GM12872 (cell line): ENCODE results near the gene MBP.

Source experiments
- TF ChIP-seq, protein P1 (sequence below): IDR thresholded peaks from 3 replicates; pipeline ENCODE4 v1.5.1; 2011; ENCODE audit warnings: low read depth, mild to moderate bottlenecking, low read length, moderate library complexity; ENCODE audit not compliant: insufficient read depth

The MBP gene

DNA sequence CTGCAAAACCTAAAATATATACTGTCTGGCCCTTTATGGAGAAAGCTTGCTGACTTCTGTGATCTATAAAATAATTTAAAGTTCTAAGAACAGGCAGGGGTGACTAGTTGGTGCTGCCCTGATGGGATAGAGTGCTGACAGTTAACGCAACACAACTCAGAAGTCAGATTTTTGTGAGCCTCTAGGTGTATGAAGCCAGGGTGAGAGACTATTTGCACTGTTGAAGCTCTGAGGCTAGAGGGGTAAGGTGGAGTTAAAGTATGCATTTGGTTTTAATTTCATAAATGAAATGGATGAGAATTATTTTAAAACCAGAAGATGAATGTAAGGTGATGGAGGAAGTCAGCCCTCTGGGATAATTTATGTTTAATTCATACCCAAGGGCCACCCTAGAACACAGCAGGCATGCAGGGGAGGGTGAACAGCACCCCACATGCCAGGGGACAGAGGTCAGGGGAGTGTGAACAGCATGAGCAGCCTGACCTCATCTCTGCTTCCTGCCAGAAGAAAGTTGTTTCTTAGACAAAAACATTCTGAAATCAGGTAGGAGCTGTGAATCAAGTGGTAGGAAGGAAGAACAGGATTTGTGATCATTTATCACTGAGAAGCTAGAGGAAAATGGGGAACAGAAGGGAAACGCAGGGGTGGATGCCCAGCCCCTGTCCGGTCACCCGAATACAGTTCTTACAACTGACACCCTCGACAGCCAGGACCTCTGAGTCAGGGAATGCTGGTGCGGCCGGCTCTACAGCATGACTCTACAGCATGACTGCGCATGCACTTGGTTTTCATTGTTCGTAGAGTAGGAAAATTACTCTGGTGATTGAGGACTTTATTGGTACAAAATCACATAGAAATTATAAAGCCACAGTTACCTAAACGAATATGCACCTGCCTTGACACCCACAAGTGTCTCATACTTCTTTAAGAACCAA is 93.1 kb downstream of the MBP start:
- TF ChIP-seq, protein P1, sequence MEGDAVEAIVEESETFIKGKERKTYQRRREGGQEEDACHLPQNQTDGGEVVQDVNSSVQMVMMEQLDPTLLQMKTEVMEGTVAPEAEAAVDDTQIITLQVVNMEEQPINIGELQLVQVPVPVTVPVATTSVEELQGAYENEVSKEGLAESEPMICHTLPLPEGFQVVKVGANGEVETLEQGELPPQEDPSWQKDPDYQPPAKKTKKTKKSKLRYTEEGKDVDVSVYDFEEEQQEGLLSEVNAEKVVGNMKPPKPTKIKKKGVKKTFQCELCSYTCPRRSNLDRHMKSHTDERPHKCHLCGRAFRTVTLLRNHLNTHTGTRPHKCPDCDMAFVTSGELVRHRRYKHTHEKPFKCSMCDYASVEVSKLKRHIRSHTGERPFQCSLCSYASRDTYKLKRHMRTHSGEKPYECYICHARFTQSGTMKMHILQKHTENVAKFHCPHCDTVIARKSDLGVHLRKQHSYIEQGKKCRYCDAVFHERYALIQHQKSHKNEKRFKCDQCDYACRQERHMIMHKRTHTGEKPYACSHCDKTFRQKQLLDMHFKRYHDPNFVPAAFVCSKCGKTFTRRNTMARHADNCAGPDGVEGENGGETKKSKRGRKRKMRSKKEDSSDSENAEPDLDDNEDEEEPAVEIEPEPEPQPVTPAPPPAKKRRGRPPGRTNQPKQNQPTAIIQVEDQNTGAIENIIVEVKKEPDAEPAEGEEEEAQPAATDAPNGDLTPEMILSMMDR: no peak

DNA sequence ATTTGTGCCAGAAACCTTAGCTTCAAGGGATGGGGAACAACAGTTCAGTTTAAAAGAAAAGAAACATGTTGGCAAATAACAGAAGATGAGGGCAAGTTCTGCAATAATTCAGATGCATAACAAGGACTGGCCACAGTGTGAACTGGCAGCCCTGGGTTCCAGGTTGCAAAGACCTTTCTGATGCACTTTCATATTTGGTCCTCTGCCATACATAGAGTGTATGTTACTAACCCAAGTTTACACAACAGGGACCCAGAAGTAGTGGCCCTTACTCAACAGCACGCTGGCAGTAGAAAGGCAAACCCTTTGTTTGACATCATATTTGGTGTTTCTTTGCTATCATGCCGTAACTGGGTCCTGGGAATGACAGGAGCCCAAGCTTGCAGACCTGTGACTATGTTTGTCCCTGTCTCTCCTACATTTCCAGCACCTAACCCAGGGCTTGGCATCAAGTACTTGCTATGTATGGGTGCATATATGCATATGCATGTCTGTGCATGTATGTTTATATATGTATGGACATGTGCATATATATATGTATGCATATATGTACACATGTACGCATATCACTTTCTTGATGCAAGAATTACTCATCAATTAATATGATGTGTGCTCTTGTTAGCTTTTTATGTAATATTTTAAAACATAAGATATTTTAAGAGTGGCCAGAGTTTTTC is 94.3 kb downstream of the MBP start:
- TF ChIP-seq, protein P1: no peak

DNA sequence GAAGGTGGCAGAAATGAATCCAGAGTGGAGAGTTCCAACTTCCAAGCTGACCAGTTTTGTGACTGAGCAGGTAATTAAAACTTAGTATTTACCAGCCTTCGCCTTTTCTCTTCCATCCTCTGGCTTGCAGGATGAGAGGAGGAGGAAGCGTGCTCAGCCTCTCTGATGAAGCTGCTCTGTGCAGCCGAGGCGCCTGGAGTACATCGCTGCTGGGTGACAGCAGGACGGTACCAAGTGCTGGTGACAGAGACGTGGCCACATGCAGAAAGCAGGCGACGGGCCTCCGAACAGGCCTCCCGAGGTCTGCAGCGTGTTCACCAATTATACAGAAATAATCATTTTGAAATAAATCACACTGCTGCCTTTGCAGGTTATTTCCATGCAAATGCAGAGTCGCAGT is 95.0 kb downstream of the MBP start:
- TF ChIP-seq, protein P1: no peak

DNA sequence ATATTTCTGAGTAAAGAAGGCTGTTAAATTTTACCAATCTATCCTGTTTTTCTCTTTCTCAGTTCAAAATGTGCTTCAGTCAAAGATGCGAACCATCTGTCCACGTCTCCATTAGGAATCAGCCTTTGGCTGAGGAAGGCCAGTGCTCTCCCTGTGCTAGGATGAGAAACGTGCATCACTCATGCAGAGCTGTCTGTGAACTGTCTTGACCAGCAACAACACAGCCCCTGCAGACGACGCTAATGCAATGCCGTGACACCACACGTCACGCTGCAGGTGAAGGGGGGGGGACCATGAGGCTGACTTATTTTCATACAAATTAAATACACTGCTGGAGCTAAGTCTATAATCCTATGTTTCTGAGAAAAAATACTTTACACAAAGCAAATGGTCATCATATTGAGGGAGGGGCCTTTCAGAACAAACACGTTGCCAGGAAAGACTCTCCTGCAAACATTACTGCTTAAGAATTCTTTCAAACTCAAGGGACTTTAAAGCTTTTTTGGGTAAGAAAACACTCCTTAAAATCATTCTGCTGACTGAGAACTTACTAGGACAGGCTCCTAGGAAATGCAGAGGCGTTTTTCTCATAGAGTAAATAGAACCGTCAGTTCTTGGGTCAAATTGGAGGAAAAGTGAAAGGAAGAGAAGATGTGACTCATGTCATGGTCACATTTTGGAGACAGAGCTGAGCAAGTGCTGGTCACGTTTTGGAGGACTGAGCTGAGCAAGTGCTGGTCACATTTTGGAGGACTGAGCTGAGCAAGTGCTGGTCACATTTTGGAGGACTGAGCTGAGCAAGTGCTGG is 97.0 kb downstream of the MBP start:
- TF ChIP-seq, protein P1: no peak

DNA sequence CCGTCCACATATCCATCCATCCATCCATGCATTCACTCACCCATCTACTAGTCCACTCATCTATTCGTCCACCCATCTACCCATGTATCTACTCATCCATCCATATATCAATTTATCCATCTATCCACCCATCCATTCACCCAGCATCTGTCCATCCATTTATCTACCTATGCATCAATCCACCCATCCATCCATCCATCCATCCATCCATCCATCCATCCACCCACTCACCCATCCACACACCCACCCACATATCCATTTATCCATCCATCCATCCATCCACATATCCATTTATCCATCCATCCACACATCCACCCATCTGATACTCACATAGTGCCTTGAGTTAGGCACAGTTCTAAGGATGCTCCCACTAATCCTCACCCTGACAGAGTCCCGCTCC is 99.0 kb downstream of the MBP start:
- TF ChIP-seq, protein P1: no peak

DNA sequence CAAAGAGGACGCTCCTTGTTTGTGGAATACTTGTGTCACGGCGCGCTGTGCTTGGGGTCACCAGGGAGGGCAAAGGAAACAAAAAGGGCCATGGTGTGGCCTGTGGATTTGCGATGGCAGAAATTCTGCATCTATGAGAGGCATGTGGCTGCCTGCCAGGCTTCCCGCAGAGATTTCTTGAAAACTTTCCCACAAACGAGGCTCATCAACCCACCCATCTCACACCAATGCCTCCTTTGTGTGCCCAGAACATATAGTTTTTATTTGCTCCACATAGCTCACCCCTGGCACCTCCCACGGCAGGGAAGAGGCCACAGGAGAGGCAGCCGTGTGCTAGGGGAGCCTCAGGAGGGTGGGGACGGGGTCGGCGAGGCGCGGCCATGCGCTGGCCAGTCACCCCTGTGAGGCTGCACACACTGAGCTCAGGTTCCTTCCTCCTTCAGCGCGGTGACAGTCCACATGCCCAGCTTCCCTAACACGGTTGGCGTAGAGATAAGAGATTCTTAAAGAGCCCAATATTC is 100.3 kb downstream of the MBP start:
- TF ChIP-seq, protein P1: no peak

DNA sequence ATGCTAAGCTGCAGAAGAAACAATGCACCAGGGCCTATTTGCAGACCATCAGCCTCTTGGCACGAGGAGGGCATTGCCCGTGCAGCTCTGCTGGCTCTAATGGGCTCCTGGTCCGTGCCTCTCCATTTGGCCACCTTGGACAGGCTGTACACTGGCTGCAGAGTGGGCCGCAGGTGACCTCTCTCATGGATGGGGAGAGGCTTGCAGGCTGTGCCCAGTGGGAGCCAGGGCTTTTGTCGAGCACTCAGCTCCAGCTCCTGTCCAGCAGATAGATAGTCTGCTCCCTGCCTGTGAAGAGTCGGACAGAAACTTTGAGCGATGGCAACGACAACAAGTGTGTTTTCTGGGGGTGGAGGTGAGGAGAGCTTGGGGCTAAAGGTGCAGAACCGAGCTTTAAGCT is 100.9 kb downstream of the MBP start:
- TF ChIP-seq, protein P1: no peak
